Measurements from ENCODE around the gene KIDINS220.
"Not testable (repeated sequence)": the region's sequence is repeated elsewhere in the genome, so short reads cannot be mapped to it uniquely, and the experiment has no call there.

Gene KIDINS220

GRCh38 chr2:8729939-8730338 is 107.5 kb downstream of the KIDINS220 start:
- DNase-seq (ENCODE audit: extremely low read depth, insufficient read length), result no peak
- H3K4me3 ChIP-seq (replicated peaks; ENCODE audit: low read depth, low read length), result no peak overlapping the region
- peaks cover 9% of the 10 kb centered on the region for H3K36me3 ChIP-seq (ENCODE audit: control insufficient read depth, insufficient read depth, low read length)
- no peaks in the 10 kb centered on the region for H3K27me3 ChIP-seq (replicated peaks; ENCODE audit: control insufficient read depth, insufficient read depth, low read length)
- no peak for TF ChIP-seq CTCF (IDR thresholded peaks at IDR 0.05; ENCODE audit: insufficient read depth, low read length, poor library complexity, severe bottlenecking)

- not testable (repeated sequence) for H3K4me3 ChIP-seq (replicated peaks; ENCODE audit: low read depth, low read length); H3K27me3 ChIP-seq (replicated peaks; ENCODE audit: control insufficient read depth, insufficient read depth, low read length); DNase-seq (ENCODE audit: extremely low read depth, insufficient read length); H3K36me3 ChIP-seq (ENCODE audit: control insufficient read depth, insufficient read depth, low read length)
These were observed 108.3 kb downstream of the KIDINS220 start for GRCh38 chr2:8729101-8729500.

GRCh38 chr2:8728305-8729015 is 109.0 kb downstream of the KIDINS220 start:
- no peak for TF ChIP-seq CTCF (IDR thresholded peaks at IDR 0.05; ENCODE audit: insufficient read depth, low read length, poor library complexity, severe bottlenecking)
- no peaks in the 10 kb centered on the region for H3K27me3 ChIP-seq (replicated peaks; ENCODE audit: control insufficient read depth, insufficient read depth, low read length)
- peaks cover 9% of the 10 kb centered on the region for H3K36me3 ChIP-seq (ENCODE audit: control insufficient read depth, insufficient read depth, low read length)
- no peak for DNase-seq (ENCODE audit: extremely low read depth, insufficient read length)
- no peak overlapping the region for H3K4me3 ChIP-seq (replicated peaks; ENCODE audit: low read depth, low read length)

- no peak for DNase-seq (ENCODE audit: extremely low read depth, insufficient read length)
- Histone ChIP-seq H3K36me3 (ENCODE audit: control insufficient read depth, insufficient read depth, low read length) (peaks cover 2% of the 10 kb centered on the region), H3K4me3 (replicated peaks; ENCODE audit: low read depth, low read length) (no peak overlapping the region), H3K27me3 (replicated peaks; ENCODE audit: control insufficient read depth, insufficient read depth, low read length) (no peaks in the 10 kb centered on the region)
- TF ChIP-seq CTCF (IDR thresholded peaks at IDR 0.05; ENCODE audit: insufficient read depth, low read length, poor library complexity, severe bottlenecking), result no peak
These were observed 111.6 kb downstream of the KIDINS220 start for GRCh38 chr2:8725838-8726237.

- DNase-seq (ENCODE audit: extremely low read depth, insufficient read length), result no peak
- no peak for TF ChIP-seq CTCF (IDR thresholded peaks at IDR 0.05; ENCODE audit: insufficient read depth, low read length, poor library complexity, severe bottlenecking)
- Histone ChIP-seq H3K27me3 (replicated peaks; ENCODE audit: control insufficient read depth, insufficient read depth, low read length) (no peaks in the 10 kb centered on the region), H3K4me3 (replicated peaks; ENCODE audit: low read depth, low read length) (no peak overlapping the region), H3K36me3 (ENCODE audit: control insufficient read depth, insufficient read depth, low read length) (no peaks in the 10 kb centered on the region)
These were observed 114.4 kb downstream of the KIDINS220 start for GRCh38 chr2:8722986-8723385.

GRCh38 chr2:8721410-8721809 is 116.0 kb downstream of the KIDINS220 start:
- Histone ChIP-seq H3K4me3 (replicated peaks; ENCODE audit: low read depth, low read length) (no peak overlapping the region), H3K36me3 (ENCODE audit: control insufficient read depth, insufficient read depth, low read length) (no peaks in the 10 kb centered on the region), H3K27me3 (replicated peaks; ENCODE audit: control insufficient read depth, insufficient read depth, low read length) (no peaks in the 10 kb centered on the region)
- no peak for TF ChIP-seq CTCF (IDR thresholded peaks at IDR 0.05; ENCODE audit: insufficient read depth, low read length, poor library complexity, severe bottlenecking)
- no peak for DNase-seq (ENCODE audit: extremely low read depth, insufficient read length)
